Activated CD8-positive, alpha-beta T cell treated with anti-CD3 and anti-CD28 coated beads for 36 hours (primary cell): ENCODE data around the gene IGF2BP2. TPM values are rescaled to one million over a fixed set of nuclear protein-coding genes. Genes with fewer than 3 reads are reported as not detected.
"Not testable (repeated sequence)": the region's sequence is repeated elsewhere in the genome, so short reads cannot be mapped to it uniquely, and the experiment has no call there.

Experiments used
- ATAC-seq: fragments of 200-7000 bp; cut with Tn5 transposase; one replicate; pipeline ENCODE4 v1.10.0; 2021; ENCODE audit warnings: mild to moderate bottlenecking, moderate library complexity
- CTCF ChIA-PET: fragments of 350-600 bp; sonication (Branson Sonifier 250); formaldehyde crosslinking; loops from one replicate; lab custom pipeline; 2021; ENCODE audit warnings: antibody characterized with exemption; lab: Charles Lee
- POLR2A ChIA-PET: fragments of 350-600 bp; sonication (Branson Sonifier 250); formaldehyde crosslinking; loops from one replicate; lab custom pipeline; 2021; ENCODE audit warnings: antibody characterized with exemption; lab: Charles Lee
- DNase-seq: peaks from one replicate; pipeline ENCODE4 v3.0.0-alpha.2; 2020
- H3K27ac Mint-ChIP-seq: one replicate; pipeline ENCODE4 v1.8.0; 2021; ENCODE audit warnings: mild to moderate bottlenecking, mixed read lengths
- H3K27me3 Mint-ChIP-seq: one replicate; pipeline ENCODE4 v1.8.0; 2021; ENCODE audit warnings: mixed read lengths
- H3K36me3 Mint-ChIP-seq: one replicate; pipeline ENCODE4 v1.8.0; 2021; ENCODE audit warnings: low read depth, mixed read lengths
- H3K4me1 Mint-ChIP-seq: one replicate; pipeline ENCODE4 v1.8.0; 2021; ENCODE audit warnings: low read depth, mixed read lengths
- H3K4me3 Mint-ChIP-seq: one replicate; pipeline ENCODE4 v1.8.0; 2021; ENCODE audit warnings: mild to moderate bottlenecking, moderate library complexity, mixed read lengths
- H3K9me3 Mint-ChIP-seq: one replicate; pipeline ENCODE4 v1.8.0; 2021; ENCODE audit warnings: mixed read lengths
- CTCF ChIP-seq: fragments of 200-600 bp; IDR thresholded peaks from one replicate; pipeline ENCODE4 v1.8.0; 2022; ENCODE audit warnings: antibody characterized with exemption, mild to moderate bottlenecking
- intact Hi-C: fragments of 100-400 bp; cut with micrococcal nuclease; formaldehyde crosslinking; loops from one replicate; pipeline ENCODE4 v1.10.0; 2022
- total RNA-seq, 2 experiments: library from RNA; stranded (reverse); gene quantifications; one replicate each; pipeline ENCODE4 v1.2.3, GENCODE V29; 2021

Gene IGF2BP2
- total RNA-seq, 2 experiments from 2014 or later = 0.52 to 0.65 TPM

- ATAC-seq (peak; percentile 51), DNase-seq (no peak)
- intact Hi-C loops = loop anchor here (5.0 kb wide), 1 partner anchor 90 kb away; no protein-coding TSS in a partner anchor
- TF ChIP-seq CTCF = peak; percentile 42
- CTCF ChIA-PET = interaction anchor here (0.7 to 4.9 kb wide), 11 partner anchors 14 to 938 kb away, joined by 3 to 33 read pairs (median 5); no protein-coding TSS in a partner anchor
- H3K4me3 Mint-ChIP-seq = no peak overlapping the region
- no peaks in the 10 kb centered on the region for H3K4me1 Mint-ChIP-seq
- H3K9me3 Mint-ChIP-seq = peaks cover 17% of the 10 kb centered on the region
- no peak overlapping the region for H3K27ac Mint-ChIP-seq
- POLR2A ChIA-PET = interaction anchor here (0.6 kb wide), 1 partner anchor 18 kb away, joined by 3 read pairs; no protein-coding TSS in a partner anchor
- H3K27me3 Mint-ChIP-seq = peaks cover 5% of the 10 kb centered on the region
- no peaks in the 10 kb centered on the region for H3K36me3 Mint-ChIP-seq
Measured at GRCh38 chr3:185677146-185677829, 147.6 kb downstream of the IGF2BP2 start.

- DNase-seq (no peak), ATAC-seq (no peak)
- Mint-ChIP-seq H3K4me1 (no peaks in the 10 kb centered on the region), H3K9me3 (no peaks in the 10 kb centered on the region), H3K27ac (no peak overlapping the region), H3K4me3 (no peak overlapping the region), H3K36me3 (no peaks in the 10 kb centered on the region), H3K27me3 (peaks cover 3% of the 10 kb centered on the region)
- CTCF ChIA-PET = no interaction called here
- POLR2A ChIA-PET = no interaction called here
- intact Hi-C loops = no loop called here
- TF ChIP-seq CTCF = no peak
Measured at GRCh38 chr3:185667574-185667973, 157.3 kb downstream of the IGF2BP2 start.

- ATAC-seq (no peak), DNase-seq (no peak)
- intact Hi-C loops = no loop called here
- Mint-ChIP-seq H3K4me1 (no peaks in the 10 kb centered on the region), H3K9me3 (no peaks in the 10 kb centered on the region), H3K27ac (no peak overlapping the region), H3K4me3 (no peak overlapping the region), H3K36me3 (no peaks in the 10 kb centered on the region), H3K27me3 (peaks cover 6% of the 10 kb centered on the region)
- TF ChIP-seq CTCF = no peak
- ChIA-PET POLR2A (no interaction called here), CTCF (interaction anchor here (0.8 to 1.1 kb wide), 2 partner anchors 21 to 104 kb away, joined by 3 read pairs; no protein-coding TSS in a partner anchor)
Measured at GRCh38 chr3:185663929-185664328, 160.9 kb downstream of the IGF2BP2 start.

- Mint-ChIP-seq H3K9me3 (no peaks in the 10 kb centered on the region), H3K4me3 (no peak overlapping the region), H3K36me3 (no peaks in the 10 kb centered on the region), H3K27ac (no peak overlapping the region), H3K4me1 (no peaks in the 10 kb centered on the region), H3K27me3 (peaks cover 6% of the 10 kb centered on the region)
- DNase-seq (no peak), ATAC-seq (no peak)
- ChIA-PET POLR2A (interaction anchor here (0.7 to 1.2 kb wide), 2 partner anchors 759 to 1121 kb away, joined by 3 to 4 read pairs; no protein-coding TSS in a partner anchor), CTCF (interaction anchor here (1.1 to 4.5 kb wide), 7 partner anchors 11 to 872 kb away, joined by 3 to 59 read pairs (median 12); no protein-coding TSS in a partner anchor)
- no peak for TF ChIP-seq CTCF
- intact Hi-C loops = no loop called here
Measured at GRCh38 chr3:185661772-185662171, 163.1 kb downstream of the IGF2BP2 start.

GRCh38 chr3:185661296-185661695 lies 163.5 kb downstream of the IGF2BP2 start:
- H3K36me3 Mint-ChIP-seq, POLR2A ChIA-PET, H3K27ac Mint-ChIP-seq, H3K4me3 Mint-ChIP-seq, H3K4me1 Mint-ChIP-seq, H3K27me3 Mint-ChIP-seq, DNase-seq, H3K9me3 Mint-ChIP-seq, intact Hi-C loops, ATAC-seq: not testable (repeated sequence)
- CTCF ChIA-PET = interaction anchor here (0.9 to 4.5 kb wide), 29 partner anchors 11 to 873 kb away, joined by 3 to 59 read pairs (median 8); no protein-coding TSS in a partner anchor
